Fibroblast of skin of left quadriceps (primary cell): Measurements from ENCODE around the gene GARIN5B.

Experiments
- DNase-seq, 2 experiments: peaks; one replicate each; pipeline ENCODE4 v3.0.0-alpha.2; 2013; ENCODE audit warnings: low read depth in 2 of 2

GARIN5B gene

DNA sequence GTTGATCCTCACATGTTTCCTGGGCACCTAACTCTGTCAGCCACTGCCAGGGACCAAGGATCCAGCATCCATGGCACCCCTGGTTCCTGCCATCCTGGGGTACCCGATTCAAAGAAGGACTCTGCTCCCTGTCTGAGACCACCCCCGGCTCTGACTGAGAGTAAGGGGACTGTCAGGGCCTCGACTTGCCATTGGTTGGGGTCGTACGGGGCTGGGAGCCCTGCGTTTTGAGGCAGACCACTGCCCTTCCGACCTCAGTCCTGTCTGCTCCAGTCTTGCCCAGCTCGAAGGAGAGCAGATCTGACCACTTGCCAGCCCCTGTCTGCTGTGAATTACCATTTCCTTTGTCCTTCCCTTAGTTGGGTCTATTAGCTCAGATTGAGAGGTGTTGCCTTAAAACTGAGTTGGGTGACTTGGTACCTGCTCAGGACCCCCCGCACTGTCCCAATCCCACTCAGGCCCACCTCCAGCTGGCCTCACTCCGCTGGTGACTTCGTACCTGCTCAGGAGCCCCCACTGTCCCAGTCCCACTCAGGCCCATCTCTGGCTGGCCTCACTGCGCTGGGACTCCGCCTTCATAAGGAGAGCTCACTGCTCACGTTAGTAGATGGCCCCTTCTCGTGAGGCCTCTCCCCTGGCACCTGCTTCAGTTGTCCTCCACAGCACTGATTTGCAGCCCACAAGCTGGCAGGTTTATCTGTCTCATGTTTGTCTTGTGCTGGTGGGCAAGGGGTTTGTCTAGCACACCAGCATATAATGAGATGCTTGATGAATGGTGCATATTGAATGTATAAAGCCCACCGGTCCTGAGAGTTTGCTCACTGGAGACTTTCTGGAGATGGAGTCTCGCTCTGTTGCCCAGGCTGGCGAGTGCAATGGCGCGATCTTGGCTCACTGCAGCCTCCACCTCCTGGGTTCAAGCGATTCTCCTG is 26.6 kb upstream of the GARIN5B start:
- no peak for DNase-seq

DNA sequence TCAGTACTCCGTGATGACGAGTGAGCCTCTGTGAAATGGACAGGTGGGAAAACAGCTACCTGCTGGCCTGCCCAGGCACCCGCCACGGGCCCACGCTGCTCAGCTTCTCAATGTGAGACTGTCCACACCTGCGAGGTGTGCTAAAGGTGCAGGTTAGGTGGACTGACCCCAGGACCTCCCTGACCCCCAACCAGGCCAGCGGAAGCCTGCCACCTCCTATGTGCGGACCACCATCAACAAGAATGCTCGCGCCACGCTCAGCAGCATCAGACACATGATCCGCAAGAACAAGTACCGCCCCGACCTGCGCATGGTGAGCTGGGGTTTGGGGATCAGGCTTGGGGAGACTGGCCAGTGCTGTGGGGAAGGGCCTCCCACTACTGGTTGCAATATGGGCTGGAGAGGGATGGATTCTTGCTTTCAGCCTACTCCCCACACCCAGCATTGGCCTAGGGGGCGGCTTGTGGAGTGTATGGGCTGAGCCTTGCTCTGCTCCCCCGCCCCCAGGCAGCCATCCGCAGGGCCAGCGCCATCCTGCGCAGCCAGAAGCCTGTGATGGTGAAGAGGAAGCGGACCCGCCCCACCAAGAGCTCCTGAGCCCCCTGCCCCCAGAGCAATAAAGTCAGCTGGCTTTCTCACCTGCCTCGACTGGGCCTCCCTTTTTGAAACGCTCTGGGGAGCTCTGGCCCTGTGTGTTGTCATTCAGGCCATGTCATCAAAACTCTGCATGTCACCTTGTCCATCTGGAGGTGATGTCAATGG is 24.9 kb upstream of the GARIN5B start:
- DNase-seq, result no peak

DNA sequence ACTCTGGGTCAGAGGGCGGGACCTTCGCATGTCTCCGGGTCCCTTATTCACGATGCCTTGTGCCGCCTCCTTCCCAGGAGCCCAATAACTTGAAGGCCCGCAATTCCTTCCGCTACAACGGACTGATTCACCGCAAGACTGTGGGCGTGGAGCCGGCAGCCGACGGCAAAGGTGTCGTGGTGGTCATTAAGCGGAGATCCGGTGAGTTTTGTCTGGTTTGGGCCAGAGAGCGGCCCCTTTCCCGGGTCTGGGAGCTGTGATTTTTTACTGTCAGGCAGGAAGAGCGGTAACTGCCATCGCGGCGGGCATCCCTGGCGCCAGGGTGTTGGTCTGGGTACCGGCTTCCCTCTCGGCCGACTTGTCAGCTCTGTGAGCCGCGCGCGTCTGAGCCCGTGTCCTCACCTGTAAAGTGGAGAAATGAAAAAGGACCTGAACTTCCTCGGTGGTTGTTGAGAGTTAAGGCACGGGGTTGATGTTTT is 23.5 kb upstream of the GARIN5B start:
- DNase-seq, result no peak

DNA sequence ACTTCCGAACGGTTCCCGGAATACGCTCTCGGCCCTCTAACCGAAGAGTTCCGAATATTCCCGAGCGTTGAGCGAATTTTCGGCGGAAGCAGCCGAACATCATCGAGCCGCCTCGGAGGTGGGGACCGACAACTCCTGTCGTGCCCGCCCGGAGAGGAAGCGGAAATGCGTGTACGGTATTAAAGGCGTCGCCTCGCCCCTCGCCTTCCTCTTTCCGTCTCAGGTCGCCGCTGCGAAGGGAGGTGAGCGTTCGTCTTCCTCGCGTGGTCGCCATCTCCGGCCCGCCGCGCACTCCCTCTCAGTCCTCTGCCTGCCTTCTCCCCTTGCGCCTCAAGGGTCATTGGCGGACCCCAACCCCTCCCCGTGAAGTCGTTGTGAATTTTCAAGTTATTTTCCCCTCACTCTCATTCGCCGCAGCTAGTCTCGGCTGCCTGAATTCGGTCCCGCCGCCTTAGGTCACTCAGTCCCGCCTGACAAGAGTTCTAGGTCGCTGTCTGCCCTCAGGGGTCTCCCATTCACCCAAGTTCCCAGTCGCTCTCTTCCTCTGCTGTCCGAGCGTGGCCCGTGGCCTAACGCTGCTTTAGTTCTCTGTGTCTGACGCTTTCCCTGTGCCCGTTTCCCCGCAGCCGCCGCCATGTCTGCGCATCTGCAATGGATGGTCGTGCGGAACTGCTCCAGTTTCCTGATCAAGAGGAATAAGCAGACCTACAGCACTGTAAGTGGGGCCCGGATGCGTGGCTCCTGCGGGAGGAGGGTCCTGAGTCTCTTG is 22.8 kb upstream of the GARIN5B start, which contains the start of gene RPL28:
Gene RPL28, plus strand, starts transcription at position 209 of the 769 bp plus-strand sequence. Its CDS starts 426 bp downstream, at position 635.
- peak; percentile 95 to 96 for DNase-seq

DNA sequence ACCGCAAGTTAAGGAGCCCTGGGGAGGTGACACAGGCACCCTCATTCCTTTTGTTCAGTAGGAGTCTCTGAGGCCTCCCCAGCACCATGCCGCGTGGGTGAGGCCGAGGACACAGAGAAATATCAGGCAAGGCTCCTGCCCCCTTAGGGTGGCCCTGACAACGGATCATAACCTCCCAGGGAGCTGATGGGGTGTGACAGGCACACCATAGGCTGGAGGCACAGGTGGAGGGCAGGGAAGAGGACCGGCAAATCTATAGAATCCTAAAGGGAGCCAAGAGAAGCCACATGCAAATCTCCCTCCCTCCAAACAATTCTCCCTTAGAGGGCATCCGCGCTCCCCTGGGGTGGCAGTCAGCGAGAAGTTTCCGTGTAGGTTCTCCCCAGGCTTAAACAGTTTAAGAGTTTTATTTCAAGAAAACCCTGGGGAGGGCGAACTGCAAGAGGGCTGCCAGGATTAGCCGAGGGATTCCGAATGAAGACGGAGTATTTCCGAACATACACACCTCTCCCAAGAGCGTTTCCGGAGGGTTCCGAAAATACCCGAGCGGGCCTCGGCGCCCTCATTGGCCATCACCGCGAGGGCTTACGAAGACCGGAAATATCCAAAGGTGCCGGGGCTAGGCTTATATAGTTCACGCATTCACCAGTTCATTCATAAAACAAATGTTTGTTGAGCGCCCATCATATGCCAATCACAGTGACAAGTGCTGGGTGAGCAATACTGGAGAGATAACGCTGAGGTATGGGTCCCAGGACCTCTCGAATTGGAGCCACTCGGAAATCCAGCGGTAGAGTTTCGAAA is 22.1 kb upstream of the GARIN5B start:
- peak; percentile 89 to 90 for DNase-seq

DNA sequence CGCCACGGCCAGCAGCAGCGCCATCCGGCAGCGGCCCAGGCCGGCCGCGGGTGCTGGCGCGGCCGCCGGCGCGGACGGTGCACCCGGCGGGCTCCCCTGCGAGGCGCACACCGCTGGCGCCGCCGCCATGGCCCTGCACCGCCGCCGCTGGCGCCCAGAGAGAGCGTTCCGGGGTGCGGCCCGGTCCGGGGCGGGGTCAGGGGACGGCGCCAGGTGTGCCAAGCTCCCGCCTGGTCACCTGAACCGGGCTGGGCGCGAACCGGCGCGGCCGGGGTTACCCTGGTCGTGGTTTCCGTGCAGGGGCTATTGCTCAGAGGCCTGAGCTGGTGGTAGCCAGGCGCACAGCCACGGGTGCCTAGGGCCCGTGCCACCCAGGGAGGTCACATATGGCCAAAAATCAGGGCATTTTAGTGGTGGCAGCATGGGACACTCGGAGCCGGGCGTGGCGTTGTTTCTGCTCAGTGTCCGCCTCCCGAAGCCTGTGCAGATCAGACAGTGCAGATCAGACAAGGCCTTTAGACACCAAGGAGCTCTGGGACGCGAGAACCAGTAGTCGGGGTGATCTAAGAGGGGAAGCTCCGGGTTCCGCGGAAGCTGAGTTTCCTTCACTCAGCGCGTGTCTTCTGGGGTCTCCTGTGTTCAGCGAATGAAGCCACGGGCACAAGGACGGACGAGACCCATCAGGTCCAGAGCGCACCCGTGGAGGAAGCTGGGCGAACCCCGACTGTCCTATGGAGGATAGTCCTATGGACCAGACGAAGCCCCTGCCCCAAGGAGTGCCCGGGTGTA is 21.3 kb upstream of the GARIN5B start, which contains the start of gene TMEM238:
Gene TMEM238, minus strand, starts transcription at position 162 of the 789 bp plus-strand sequence. Its CDS starts 33 bp downstream, at position 129.
- DNase-seq, result no peak

DNA sequence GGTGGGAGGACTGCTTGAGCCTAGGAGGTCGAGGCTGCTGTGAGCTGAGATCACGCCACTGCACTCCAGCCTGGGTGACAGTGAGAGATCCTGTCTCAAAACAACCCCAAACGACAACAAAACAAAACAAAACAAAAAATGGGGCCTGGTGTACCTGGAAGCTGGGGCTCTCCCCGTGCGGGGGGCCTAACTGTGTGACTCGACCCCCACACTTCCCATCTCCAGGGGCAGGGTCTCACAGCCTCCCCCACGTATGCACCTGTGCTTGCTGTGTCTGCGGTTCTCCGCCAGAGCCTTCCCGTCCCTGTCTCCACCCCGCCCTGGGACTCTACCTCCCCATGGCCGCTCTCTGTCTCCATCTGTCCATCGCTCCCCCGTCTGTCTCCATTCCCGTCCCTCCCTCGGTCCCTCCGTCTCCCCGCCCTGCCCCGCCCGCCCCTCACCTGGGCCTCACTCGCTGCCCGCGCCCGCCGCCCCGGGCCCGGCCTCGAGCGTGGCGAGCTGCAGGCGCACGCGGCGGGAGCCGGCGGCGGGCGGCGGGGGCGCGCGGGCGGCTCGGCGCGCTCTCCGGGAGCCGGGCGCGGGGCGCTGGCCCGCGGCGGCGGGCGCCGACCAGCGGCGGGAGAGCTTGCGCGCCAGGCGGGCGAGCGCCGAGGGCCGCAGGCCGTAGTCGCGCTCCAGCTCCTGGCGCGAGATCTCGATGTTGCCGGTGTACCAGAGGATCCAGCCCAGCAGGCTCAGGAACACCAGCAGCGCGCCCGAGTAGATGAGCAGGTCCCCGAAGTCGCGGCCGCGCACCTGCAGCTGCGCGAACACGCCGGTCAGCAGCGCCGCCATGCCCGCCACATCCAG is 20.4 kb upstream of the GARIN5B start:
- no peak for DNase-seq

DNA sequence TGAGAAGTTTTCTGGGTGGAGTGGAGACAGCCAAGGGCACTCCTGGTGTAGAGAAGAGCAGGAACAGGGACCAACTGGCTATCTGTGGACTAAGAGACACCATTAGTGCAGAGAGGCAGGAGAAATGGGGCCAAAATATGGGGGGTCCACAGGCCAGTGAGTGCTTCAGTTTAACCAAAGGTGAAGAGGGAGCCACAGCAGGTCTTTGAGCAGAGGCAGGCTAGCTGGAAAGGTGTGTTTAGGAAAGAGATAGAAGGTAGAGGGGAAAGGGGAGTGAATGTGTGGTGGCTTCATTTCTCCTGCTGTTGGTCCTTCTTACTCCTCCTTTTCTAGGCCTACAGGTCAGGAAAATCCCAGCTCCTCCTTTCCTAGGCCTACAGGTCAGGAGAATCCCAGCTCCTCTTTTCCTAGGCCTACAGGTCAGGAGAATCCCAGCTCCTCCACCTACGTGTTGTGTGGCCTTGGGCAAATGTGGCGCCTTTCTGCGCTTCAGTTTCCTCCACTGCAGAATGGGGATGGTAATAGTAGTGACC is 19.5 kb upstream of the GARIN5B start:
- no peak for DNase-seq

DNA sequence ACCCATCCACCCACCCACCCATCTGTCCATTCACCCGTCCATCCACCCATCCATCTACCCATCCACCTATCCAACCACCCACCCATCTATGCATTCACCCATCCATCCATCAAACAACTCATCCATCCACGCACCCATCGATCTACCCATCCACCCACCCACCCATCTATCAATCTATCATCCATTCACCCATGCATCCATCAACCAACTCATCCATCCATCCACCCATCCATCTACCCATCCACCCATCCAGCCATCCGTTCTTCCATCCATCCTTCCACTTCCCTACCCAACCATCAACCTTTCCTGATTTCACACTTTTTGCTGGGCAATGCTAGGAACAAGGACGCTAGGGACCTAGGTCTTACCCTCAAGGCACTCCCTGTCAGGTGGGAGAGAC is 19.0 kb upstream of the GARIN5B start:
- no peak for DNase-seq

DNA sequence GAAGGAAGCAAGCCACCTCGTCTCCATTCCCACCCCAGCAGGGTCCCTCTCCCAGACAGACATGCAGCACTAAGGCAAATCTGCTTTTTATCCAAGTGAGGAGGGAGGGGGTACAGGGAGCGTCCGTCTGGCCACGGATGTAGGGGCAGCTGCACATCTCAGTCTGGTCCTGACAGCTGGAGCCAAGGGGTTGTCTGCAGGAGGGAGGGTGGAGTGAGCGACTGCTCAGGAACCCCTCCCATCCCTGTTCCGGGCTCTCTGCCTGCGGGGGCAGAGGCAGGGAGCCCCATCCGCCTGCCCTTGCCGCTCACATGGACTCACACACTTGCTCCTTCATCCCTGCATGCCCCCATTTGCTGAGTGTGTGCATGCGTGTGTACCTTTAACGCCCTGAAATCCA is 16.1 kb upstream of the GARIN5B start:
- no peak for DNase-seq

DNA sequence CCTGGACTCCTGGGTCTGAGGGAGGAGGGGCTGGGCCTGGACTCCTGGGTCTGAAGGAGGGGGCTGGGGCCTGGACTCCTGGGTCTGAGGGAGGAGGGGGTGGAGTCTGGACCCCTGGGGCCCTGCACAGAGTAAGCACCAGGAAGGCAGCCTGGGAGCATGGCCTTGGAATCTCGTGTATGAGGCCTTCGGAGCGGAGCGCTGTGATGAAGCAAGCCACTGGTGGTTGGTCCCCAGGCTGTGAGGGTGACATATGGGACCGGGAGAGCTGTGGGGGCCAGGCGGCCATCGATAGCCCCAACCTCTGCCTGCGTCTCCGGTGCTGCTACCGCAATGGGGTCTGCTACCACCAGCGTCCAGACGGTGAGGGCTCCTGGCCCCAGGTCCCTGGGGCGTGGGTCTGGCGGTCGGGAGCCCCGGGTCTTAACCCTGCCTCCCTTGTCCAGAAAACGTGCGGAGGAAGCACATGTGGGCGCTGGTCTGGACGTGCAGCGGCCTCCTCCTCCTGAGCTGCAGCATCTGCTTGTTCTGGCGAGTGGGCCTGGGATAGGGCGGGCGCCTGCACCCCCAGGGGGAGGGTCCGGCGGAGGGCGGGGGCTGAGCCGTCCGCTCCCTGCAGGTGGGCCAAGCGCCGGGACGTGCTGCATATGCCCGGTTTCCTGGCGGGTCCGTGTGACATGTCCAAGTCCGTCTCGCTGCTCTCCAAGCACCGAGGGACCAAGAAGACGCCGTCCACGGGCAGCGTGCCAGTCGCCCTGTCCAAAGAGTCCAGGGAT is 14.5 kb upstream of the GARIN5B start:
- DNase-seq, result no peak

DNA sequence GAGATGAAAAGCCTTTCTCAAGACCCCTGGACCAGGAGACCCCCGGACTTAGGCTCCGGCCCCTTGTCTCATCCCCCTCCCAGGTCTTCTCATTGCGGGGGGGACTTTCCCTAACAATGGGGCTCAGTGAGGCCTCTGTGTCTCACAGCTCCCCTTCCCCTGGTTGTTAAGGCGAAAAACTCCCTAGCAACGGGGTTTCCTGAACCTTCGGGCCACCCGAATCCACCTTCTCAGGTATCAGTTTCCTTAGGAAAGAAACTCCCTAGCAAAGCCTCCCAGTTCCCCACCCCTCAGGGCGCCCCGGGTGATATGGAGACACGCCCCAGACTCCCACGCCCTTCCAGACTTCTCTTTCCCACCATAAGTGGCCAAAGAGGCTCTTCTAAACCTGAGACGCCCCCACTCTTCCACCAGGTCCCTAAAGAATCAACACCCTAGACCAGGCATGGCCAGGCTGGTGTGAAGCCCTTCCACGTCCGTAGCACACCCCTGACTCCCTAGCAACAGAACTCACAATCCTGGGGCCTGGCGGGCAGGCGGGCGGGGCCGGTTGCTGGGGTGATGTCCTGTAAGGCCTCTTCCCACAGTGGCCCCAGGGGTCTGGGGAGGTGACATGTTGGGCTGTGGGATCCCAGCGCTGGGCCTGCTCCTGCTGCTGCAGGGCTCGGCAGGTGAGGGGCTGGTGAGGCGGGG is 13.3 kb upstream of the GARIN5B start, which contains the start of gene TMEM190:
Gene TMEM190, plus strand, starts transcription at position 586 of the 693 bp plus-strand sequence. Its CDS starts 28 bp downstream, at position 614.
- DNase-seq, result no peak

DNA sequence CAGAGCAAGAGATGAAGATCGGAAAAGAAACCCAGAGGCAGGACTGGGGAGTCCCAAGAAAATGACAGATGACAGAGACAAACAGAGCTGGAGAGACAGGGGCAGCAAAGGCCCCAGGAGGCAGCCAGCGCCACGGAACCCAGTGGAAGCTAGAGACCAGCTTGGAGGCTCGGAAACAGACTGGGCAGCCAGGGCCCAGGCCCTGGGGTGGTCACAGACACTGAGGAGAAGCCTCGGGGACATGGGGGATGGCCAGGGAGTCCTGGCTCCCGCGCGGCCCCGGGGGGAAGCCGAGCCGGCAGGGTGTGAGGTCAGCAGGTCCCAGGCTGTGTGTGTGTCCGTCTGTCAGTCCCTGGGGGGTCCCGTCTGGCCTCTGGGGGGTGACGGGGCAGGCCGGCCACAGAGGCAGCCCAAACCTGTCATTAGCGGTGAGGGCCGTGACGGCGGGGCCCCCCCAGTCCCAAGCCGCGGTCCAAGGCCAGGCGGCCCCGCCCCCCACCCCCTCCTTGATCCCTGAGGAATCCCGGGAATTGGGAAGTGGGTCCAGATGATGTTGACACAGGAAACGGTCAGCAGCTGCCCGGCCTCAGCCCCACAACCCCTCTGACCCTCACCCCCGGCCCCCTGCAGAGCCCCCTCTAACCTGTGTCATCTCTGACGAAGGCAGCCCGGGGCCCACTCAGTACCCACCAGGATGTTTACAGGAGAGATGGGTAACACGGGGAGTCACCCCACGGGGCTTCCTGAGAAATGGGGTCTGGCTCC is 11.1 kb upstream of the GARIN5B start:
- DNase-seq, result no peak

DNA sequence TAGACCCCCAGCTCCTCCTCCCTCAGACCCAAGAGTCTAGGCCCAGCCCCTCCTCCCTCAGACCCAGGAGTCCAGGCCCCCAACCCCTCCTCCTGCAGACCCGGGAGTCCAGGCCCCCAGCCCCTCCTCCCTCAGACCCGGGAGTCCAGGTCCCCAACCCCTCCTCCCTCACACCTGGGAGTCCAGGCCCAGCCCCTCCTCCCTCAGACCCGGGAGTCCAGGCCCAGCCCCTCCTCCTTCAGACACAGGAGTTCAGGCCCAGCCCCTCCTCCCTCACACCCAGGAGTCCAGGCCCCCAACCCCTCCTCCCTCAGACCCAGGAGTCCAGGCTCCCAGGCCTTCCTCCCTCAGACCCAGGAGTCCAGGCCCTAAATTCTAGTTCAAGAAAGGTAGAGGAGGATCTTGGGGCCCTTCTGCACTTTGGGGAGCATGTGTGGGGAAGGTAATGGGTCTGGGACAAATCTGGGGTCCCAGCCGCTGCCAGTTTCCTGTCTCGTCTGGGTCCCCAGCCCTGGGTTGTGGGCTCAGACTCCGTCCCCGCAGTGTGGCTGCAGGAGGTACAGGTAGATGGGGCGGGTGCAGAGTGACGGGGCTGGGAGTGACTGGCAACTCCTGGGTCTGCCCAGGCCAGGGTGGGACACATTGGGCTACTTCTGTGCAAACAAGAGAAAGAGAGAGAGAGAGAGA is 10.4 kb upstream of the GARIN5B start:
- DNase-seq, result no peak

DNA sequence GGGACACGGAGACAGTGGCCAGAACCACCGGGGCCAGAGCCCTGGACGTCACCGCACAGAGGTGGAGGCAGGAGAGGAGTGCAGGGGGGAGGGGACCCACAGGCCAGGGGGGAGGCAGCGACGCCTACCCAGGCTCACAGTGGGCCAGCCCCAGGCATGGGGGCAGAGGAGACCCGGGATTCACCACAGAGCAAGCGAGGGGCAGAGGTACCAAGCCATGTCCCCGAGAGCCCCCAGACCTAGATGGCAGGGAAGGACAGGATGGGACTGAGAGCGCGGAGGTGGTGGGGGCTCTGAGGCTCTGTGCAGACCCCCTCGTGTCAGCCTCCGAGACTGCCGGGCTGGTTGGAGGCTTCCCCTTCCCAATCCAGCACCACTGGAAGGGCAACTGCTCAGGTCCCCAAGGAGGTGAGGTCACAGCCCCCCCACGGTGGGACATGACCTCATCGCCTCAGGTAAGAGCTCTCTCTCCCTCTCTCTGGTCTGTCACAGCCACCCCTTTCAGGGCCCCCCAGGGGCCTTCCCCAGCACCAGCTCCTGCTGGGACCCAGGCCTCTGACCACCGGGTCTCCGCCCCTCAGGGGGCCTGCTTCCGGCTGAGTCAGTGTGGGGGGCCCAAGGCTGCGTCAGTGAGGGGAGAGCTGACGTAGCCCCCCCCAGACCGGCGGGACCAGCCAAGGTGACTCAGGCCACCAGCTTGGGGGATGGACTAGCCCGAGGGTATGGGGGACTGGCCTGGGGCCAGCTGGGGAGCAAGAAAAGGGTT is 9.4 kb upstream of the GARIN5B start:
- DNase-seq, result no peak
